Mucosa of descending colon (tissue), 3 donors: ENCODE measurements around the gene MT2A. TPM values are rescaled to one million over a fixed set of nuclear protein-coding genes. Genes with fewer than 3 reads are reported as not detected.

Source experiments
- ATAC-seq: fragments of 200-7000 bp; cut with Tn5 transposase; one replicate; pipeline ENCODE4 v1.9.1; 2020; ENCODE audit warnings: mild to moderate bottlenecking, moderate library complexity
- DNase-seq, 3 donors: peaks; one replicate each; pipeline ENCODE4 v3.0.0-alpha.2; 2020
- H3K36me3 ChIP-seq: fragments of 200-600 bp; one replicate; pipeline ENCODE4 v1.8.0; 2021; ENCODE audit warnings: low read depth, mild to moderate bottlenecking
- H3K4me1 ChIP-seq: fragments of 200-600 bp; one replicate; pipeline ENCODE4 v1.8.0; 2021; ENCODE audit warnings: low read depth, mild to moderate bottlenecking
- H3K4me3 ChIP-seq: fragments of 200-600 bp; one replicate; pipeline ENCODE4 v1.8.0; 2021; ENCODE audit warnings: mild to moderate bottlenecking
- H3K9me3 ChIP-seq: fragments of 200-600 bp; one replicate; pipeline ENCODE4 v1.8.0; 2021; ENCODE audit warnings: mild to moderate bottlenecking
- CTCF ChIP-seq: fragments of 200-600 bp; IDR thresholded peaks from one replicate; pipeline ENCODE4 v1.8.0; 2022; ENCODE audit warnings: antibody characterized with exemption, mild to moderate bottlenecking
- intact Hi-C, 2 donors: fragments of 100-400 bp; cut with DNase I in 1 of 2; cut with micrococcal nuclease in 1 of 2; formaldehyde crosslinking; loops; one replicate each; pipeline versions ENCODE4 v1.11.0 to v1.11.1; 2022; cut with DNase I, micrococcal nuclease
- total RNA-seq, 3 donors: library from RNA; stranded (reverse); fragmentation: NEBNext Ultra II Directional in 2 of 3; extraction: Animal tissue kit (Norgen Biotek cat#: 25700) in 2 of 3; gene quantifications; one replicate each; pipeline versions ENCODE4 v1.2.1 to v1.2.4, GENCODE V29; 2021 to 2023
- donor health status: DM: no; HTN: no; CAD: no; lungs with moderate emphysema.
- donor health status: DM: no; HTN: no; CAD: no.
- donor health status: DM: no; HTN: yes; CAD: no.

MT2A gene
- total RNA-seq, 3 donors from 2014 or later: 100.0 to 211 (median 206) TPM

DNA sequence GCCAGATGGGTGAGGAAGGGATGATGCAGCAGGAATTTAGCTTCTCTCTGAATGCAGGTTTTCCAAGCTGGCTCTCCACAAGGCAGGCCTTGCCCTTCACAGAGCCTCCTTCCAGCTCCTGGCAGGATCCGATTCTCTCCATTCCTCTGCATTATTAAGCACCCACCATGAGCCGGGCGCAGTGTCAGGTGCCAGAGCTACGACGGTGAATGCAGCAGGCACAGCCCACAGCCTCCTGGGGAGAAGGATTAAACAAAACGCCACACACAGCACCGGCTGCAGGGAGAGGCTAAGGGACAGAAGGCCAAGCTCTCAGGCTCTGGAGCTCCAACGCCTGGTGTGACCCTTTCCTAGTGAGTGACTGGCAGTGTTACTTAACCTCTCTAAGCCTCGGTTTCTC lies 7.1 kb upstream of the MT2A start:
- ATAC-seq: no peak
- H3K36me3 ChIP-seq: no peaks in the 10 kb centered on the region
- H3K4me3 ChIP-seq: no peak overlapping the region
- intact Hi-C loops: loop anchor here in 1 of 2 donors (10.0 kb wide), 1 partner anchor 87 kb away; no protein-coding TSS in a partner anchor
- DNase-seq: no peak
- H3K4me1 ChIP-seq: no peaks in the 10 kb centered on the region
- no peaks in the 10 kb centered on the region for H3K9me3 ChIP-seq
- no peak for TF ChIP-seq CTCF

DNA sequence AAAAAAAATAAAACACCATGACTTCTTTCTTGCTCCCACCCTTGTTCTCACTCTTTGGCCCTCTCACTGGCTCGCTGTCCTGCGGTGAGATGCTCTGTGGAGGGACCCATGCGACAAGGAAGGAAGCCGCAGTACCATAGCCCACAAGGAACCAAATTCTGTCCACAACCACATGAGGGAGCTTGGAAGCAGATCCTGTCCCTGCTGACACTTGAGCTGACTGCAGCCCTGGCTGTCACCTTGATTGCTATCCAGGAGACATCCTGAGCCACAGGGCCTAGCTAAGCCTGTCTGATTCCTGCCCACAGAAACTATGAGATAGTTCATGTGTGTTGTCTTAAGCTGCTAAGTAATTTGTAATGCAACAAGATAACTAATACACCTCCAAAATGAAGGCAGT lies 4.8 kb upstream of the MT2A start:
- Histone ChIP-seq H3K4me1 (no peaks in the 10 kb centered on the region), H3K36me3 (no peaks in the 10 kb centered on the region), H3K4me3 (no peak overlapping the region), H3K9me3 (no peaks in the 10 kb centered on the region)
- peak; percentile 17 for ATAC-seq
- peak; percentile 12 for TF ChIP-seq CTCF
- intact Hi-C loops: loop anchor here in 1 of 2 donors (10.0 kb wide), 1 partner anchor 89 kb away; no protein-coding TSS in a partner anchor
- DNase-seq: peak in 2 of 3 donors; percentile 48 to 74

- no peak for DNase-seq
These were observed 3.4 kb upstream of the MT2A start for GRCh38 chr16:56604966-56605365.

GRCh38 chr16:56605475-56605874 lies 2.9 kb upstream of the MT2A start:
- Histone ChIP-seq H3K9me3 (no peaks in the 10 kb centered on the region), H3K4me3 (no peak overlapping the region), H3K4me1 (peaks cover 16% of the 10 kb centered on the region), H3K36me3 (no peaks in the 10 kb centered on the region)
- no peak for DNase-seq
- no peak for TF ChIP-seq CTCF
- intact Hi-C loops: loop anchor here in 1 of 2 donors (10.0 kb wide), 1 partner anchor 91 kb away; no protein-coding TSS in a partner anchor
- no peak for ATAC-seq

More at GRCh38 chr16:56604966-56605365, 3.4 kb upstream of the MT2A start:
- Histone ChIP-seq H3K4me3 (no peak overlapping the region), H3K36me3 (no peaks in the 10 kb centered on the region), H3K4me1 (peaks cover 11% of the 10 kb centered on the region), H3K9me3 (no peaks in the 10 kb centered on the region)
- no peak for ATAC-seq
- intact Hi-C loops: loop anchor here in 1 of 2 donors (10.0 kb wide), 1 partner anchor 90 kb away; no protein-coding TSS in a partner anchor
- no peak for TF ChIP-seq CTCF

DNA sequence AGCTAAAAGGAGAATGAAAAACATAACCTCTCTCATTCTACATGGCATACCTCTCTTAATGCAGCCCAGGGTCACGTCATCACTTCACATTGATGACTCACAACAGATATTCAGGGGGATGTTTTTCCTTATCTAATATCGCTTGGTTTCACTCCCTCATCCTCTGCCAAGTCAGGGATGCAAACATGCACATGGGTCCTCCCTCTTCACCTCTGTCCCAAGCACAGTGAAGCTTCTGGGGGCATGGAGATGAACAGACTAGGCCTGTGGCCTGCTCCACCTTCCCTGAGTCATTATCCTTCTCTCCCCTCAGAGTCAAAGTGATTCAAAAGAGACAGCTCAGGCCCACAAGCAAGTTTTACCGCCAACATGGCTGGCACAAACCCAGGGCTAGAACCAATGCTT lies 2.3 kb upstream of the MT2A start:
- no peak for TF ChIP-seq CTCF
- ATAC-seq (no peak), DNase-seq (peak in 1 of 3 donors; percentile 43)
- H3K4me1 ChIP-seq: peaks cover 20% of the 10 kb centered on the region
- intact Hi-C loops: loop anchor here in 1 of 2 donors (10.0 kb wide), 1 partner anchor 91 kb away; no protein-coding TSS in a partner anchor
- no peaks in the 10 kb centered on the region for H3K36me3 ChIP-seq
- no peaks in the 10 kb centered on the region for H3K9me3 ChIP-seq
- H3K4me3 ChIP-seq: no peak overlapping the region
